ELF-1 (cell line): Measurements from ENCODE around the gene BACH2.

Source experiments
- DNase-seq: peaks from one replicate; pipeline ENCODE4 v3.0.0-alpha.2; 2016; ENCODE audit warnings: low read depth, low spot score

Gene BACH2

GRCh38 chr6:90238496-90239266 is 58.0 kb downstream of the BACH2 start:
- no peak for DNase-seq

- DNase-seq: no peak
These were observed 59.2 kb downstream of the BACH2 start for GRCh38 chr6:90237350-90237990.

- DNase-seq: no peak
These were observed 62.6 kb downstream of the BACH2 start for GRCh38 chr6:90233994-90234393.

- DNase-seq: no peak
These were observed 63.4 kb downstream of the BACH2 start for GRCh38 chr6:90233213-90233612.

- no peak for DNase-seq
These were observed 64.8 kb downstream of the BACH2 start for GRCh38 chr6:90231798-90232197.

GRCh38 chr6:90231308-90231707 is 65.3 kb downstream of the BACH2 start:
- no peak for DNase-seq

GRCh38 chr6:90230548-90231215 is 66.0 kb downstream of the BACH2 start:
- no peak for DNase-seq

- no peak for DNase-seq
These were observed 67.2 kb downstream of the BACH2 start for GRCh38 chr6:90229331-90230010.

- DNase-seq: no peak
These were observed 69.0 kb downstream of the BACH2 start for GRCh38 chr6:90227673-90228072.

- no peak for DNase-seq
These were observed 69.4 kb downstream of the BACH2 start for GRCh38 chr6:90227213-90227612.

- no peak for DNase-seq
These were observed 70.4 kb downstream of the BACH2 start for GRCh38 chr6:90226257-90226656.

GRCh38 chr6:90224196-90224595 is 72.4 kb downstream of the BACH2 start:
- DNase-seq: no peak

GRCh38 chr6:90222724-90223198 is 73.9 kb downstream of the BACH2 start:
- DNase-seq: no peak

GRCh38 chr6:90222008-90222407 is 74.6 kb downstream of the BACH2 start:
- no peak for DNase-seq

- DNase-seq: no peak
These were observed 75.2 kb downstream of the BACH2 start for GRCh38 chr6:90221403-90221802.

GRCh38 chr6:90220273-90220672 is 76.4 kb downstream of the BACH2 start:
- DNase-seq: no peak

GRCh38 chr6:90219209-90219985 is 77.2 kb downstream of the BACH2 start:
- peak; percentile 78 for DNase-seq

GRCh38 chr6:90218959-90219208 is 77.8 kb downstream of the BACH2 start:
- no peak for DNase-seq

GRCh38 chr6:90217506-90218127 is 79.0 kb downstream of the BACH2 start:
- DNase-seq: no peak

- peak; percentile 69 for DNase-seq
These were observed 80.3 kb downstream of the BACH2 start for GRCh38 chr6:90216072-90216977.
